GM21515 (cell line): ENCODE results near the gene ARHGEF28.

ENCODE experiments used
- ATAC-seq: cut with Tn5 transposase; IDR thresholded peaks from one replicate; pipeline ENCODE4 v1.9.1; 2021; ENCODE audit not compliant: unreplicated experiment

Gene ARHGEF28

DNA sequence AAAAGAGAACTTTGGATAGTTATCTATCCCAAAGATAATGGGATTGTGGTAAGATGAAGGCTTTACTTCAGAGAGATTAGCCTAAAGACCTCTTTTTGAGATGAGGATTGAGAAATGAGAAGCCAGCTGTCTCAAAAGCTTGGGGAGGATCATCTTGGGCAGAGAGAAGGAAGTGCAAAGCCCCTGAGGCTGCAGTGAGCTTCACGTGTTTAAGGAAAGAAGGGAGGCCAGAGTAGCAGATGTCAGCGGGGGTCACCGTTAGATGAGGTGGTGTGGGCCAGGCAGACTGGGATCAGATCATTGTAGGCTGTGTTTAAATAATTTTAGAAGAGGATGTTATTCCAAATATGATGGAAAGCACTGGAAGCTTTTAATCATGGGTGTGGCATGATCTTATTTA lies 270.1 kb downstream of the ARHGEF28 start:
- no peak for ATAC-seq

GRCh38 chr5:73896668-73897067 lies 270.7 kb downstream of the ARHGEF28 start:
- no peak for ATAC-seq

- ATAC-seq = no peak
Measured at GRCh38 chr5:73897893-73898292, 271.9 kb downstream of the ARHGEF28 start.

DNA sequence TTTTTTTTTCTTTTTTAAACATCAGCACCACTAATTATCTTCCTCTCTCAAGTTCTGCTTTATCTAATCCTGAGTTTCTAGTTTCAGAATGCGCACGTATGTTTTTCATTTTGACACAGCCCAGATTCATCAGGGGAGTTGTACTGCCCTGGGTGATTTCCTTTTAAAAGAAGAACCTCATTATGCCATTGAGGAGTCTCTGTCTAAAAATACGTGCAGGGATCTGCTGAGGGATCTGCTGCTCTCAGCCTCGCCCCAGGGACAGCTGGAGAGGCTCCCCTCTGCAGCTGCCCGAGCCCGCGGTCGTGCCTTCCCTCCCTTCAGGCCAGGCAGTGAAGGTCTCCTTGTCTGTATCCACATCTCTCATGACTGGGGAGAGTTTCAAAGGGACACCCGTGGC lies 273.1 kb downstream of the ARHGEF28 start:
- peak; percentile 76 for ATAC-seq

DNA sequence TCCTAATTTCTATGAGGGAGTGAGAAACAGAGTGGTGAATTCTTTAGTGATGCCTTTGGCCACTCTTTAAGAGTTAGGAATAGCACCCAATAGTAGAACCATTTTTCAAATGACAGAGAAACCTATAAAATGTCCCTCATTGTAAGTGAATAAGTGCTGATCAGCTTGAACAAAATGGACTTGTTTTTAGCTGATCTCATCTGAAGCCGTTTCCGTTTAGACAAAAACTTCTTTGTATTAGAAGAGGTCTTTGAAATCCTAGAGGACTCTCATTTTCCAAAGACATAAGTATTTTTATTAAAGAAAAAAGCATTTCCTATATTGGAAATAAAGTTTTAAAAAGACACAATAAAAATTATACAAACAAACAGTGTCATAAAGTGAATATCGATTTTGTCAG lies 273.9 kb downstream of the ARHGEF28 start:
- ATAC-seq = no peak

DNA sequence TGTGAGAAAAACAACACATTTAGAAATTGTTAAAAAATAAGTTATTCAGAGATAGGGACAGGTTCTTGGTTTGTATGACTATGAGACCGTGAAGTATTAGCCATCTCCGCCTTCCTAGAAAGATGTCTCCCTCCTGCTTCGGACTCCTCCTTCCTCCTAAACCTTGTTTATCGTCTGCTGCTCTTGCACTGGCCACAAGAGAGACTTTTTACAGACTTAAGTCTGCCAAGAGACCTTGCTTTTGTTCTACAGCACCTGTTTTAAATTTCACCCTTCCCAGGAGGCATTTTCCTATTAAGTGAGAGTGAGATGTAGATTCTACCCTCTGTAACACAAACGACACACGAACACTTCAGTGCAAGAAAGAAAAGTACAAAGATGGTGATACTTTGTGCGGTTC lies 274.6 kb downstream of the ARHGEF28 start:
- no peak for ATAC-seq

DNA sequence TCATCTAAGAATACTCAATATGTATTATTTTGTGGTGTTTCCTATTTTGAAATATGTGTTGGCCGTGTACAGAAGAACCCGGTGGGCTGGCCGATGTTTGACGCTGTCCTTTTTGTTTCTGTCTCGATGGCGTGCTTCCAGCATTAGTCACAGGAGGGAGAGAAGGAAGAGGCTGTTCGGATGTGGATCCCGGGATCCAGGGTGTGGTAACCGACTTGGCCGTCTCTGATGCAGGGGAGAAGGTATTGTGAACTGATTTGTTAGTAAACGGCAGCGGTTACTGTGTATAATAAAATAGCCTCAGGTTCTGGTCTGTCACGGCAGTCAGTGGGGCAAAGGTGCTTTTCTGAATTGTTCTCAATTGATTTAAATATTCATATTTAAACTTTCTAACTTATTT lies 275.0 kb downstream of the ARHGEF28 start:
- ATAC-seq = no peak

- no peak for ATAC-seq
Measured at GRCh38 chr5:73901455-73901854, 275.5 kb downstream of the ARHGEF28 start.

DNA sequence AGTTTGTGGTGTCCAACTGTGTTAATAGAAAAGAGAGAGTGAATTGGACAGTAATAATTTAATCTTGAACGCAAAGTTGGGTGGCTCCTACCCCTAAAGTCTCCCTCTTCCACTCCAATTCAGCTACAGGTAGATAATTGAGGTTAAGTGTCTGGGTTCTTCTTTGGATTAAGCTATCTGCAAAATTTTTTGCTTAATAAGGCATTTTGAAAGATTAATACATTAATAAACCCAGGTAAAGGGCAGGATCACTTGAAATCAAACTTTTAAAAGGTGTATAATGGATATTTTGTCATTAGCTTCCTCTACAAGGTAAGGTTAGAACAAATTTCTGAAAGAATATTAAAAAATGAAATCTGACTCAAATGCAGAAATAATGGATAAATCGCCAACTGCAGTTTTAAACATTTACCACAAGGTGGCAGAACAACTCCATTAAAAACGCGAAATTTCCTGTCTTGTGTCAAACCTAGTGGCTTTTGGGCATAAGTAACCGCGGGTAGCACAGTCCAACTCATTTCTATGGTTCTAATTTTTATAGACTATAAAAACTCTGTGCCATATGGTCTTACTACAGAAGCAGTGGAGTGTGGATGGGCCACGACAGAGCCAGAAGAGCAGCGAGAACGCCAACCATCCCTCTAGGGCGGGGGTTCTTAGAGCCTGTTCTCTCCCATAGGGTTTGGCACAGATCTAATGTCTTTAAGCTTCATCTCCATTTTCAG lies 276.5 kb downstream of the ARHGEF28 start:
- no peak for ATAC-seq

DNA sequence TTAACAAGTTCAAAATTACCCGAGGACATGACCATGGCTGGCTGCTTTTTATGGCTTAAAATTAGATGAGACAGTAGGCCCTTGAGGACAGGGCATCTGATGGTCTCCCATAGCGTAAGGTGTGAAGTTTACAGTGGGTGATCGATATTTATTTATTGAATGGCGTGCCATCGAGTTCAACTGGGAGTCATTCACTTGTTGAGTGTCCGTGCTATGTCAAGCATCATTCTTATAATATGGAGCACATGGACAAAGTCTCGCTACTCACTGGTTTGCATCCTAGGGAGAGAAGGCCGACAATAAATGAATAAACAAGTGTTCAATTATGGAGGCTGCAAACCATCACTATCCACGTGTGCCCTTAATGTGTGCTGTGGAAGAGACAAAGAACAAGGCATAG lies 277.2 kb downstream of the ARHGEF28 start:
- ATAC-seq = no peak

DNA sequence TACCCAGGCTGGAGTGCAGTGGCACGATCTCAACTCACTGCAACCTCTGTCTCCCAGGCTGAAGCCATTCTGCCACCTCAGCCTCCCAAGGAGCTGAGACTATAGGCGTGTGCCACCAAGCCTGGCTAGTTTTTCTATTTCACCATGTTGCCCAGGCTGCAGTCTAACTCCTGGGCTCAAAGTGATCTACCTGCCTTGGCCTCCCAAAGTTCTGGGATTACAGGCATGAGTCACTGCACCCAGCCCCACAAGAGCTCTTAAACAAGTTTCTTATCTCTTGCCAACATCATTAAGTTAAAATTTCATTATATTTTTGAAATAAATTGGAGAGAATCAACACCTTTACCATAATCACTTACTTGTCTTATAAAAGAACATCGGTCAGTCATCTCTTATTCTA lies 280.3 kb downstream of the ARHGEF28 start:
- no peak for ATAC-seq

GRCh38 chr5:73907164-73907563 lies 281.2 kb downstream of the ARHGEF28 start:
- ATAC-seq = no peak

- no peak for ATAC-seq
Measured at GRCh38 chr5:73908395-73908794, 282.4 kb downstream of the ARHGEF28 start.

DNA sequence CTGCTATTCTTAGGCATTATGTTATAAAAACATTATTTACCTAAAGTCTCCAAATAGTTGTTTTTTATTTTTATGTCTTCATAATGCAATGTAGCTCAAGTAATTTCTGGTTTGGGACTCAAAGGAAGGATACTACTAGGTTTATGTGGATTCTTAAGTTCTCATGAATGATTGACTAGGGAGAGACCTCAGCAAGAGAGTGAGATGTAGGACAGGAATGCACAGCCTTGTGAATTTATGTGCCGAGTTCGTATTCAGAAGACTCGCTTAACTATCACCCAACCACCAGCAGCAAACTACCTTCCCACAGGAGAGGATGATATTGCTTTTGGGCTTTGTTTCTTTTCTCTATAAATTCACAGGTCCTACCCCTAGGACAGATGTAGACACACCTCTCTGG lies 282.9 kb downstream of the ARHGEF28 start:
- no peak for ATAC-seq

GRCh38 chr5:73909474-73909873 lies 283.5 kb downstream of the ARHGEF28 start:
- ATAC-seq = no peak

DNA sequence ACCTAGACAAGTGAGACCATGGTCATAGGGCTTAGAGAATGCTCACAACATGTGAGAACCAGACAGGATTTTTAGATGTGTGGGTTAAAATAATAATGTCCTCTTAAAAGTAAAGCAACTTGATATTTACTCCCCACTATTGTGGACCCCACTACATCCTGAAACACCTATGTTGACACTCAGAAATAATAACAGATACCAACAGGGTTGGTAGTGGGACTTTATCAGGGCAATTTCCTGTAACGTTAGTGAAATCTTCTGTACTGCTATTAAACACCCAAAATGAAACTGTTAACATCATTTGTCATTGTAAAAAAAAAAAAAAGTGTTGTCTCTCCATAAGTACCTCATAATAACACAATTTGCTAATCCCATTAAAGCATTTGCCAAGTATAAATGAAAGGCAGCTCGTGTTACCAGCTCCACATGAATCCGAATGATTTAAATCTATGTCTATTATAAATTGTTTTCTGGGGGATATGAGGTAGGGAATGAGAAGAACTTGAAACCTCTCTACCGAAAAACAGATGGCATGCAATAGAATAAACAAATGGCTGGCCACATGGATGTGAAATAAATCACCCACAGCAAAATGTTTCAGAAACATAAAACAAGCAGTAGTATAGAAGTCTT lies 285.9 kb downstream of the ARHGEF28 start:
- ATAC-seq = no peak

DNA sequence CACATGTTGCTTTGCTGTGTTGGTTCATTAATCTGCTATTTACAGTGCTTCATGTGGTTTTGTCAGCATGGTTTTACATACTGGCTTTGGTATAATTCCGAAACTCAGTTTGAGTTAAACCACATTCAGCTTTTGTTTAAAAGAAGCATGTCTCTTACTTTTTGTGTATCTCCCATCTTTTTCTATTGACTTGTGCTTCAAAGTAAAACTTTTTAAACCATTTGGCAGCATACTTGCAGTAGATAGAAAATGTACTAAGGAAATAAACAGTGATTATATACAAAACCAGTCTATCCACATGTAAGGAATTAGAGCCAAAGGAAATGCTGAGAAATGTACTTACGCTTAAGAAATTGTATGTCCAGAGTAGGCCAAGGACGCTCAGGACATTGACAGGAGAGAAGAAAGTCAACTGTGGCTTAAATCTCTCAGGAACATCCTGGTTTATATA lies 286.9 kb downstream of the ARHGEF28 start:
- ATAC-seq = no peak

GRCh38 chr5:73913971-73914370 lies 288.0 kb downstream of the ARHGEF28 start:
- ATAC-seq = no peak

- ATAC-seq = no peak
Measured at GRCh38 chr5:73915345-73915744, 289.3 kb downstream of the ARHGEF28 start.

DNA sequence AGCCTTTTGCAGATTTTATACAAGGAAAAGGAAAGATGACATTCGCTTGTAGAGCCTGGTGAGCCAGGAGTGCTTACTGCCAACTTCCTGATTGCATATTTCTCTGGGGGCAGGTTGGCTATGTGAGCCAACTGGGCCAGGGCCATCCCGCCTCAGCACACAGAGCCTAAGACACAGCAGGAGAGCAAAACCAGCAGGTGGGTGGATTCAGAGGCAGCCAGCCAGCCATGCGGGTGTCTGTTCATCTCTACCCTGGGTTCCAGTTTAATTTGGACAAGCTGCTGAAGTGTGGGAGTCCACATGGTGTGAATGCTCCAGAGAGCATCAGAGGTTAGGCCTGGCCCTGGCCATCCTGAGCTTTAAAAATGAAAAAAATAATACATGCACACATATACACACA lies 291.4 kb downstream of the ARHGEF28 start:
- no peak for ATAC-seq

DNA sequence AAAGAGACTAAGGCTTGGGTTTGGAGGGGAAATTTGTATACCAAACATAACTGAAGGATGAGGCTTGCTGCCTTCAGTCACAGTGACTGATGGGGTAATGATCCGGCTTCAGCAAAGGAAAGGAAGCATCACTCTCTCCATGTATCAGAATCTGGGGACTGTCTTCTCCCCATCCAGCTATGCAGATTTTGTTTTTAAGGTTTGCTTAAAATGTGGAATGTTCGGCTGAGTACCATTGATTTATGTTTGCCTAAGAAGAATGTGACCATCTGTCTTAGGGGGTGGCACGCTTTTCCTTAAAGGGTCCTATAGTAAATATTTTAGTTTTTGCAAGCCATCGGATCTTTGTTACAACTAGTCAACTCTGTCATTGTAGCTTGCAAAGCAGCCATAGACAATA lies 291.9 kb downstream of the ARHGEF28 start:
- no peak for ATAC-seq

DNA sequence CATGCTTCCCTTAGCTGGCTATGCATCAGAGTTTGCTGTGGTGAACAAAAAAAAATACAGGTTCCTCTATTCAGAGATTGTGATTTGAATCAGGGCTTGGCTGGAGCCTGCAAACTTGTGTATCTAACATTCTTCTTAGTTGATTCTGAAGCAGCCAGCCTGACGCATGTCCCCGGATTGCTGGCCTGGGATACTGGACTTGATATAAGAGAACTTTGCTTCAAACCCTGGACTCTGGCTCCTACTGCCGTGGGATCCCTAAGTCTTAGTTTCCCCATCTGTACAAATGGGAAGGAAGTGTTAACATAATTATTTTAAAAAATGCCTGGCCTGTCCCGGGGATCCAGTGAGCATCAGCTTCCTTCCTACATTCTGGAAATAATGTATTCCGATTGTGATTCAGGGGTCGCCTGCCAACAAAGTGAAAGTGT lies 292.8 kb downstream of the ARHGEF28 start:
- no peak for ATAC-seq

- no peak for ATAC-seq
Measured at GRCh38 chr5:73921741-73922140, 295.7 kb downstream of the ARHGEF28 start.
